A549 treated with AZD2906 at 1 μM for 4 hours (cell line): ENCODE measurements around the gene ANAPC1. TPM values are rescaled to one million over a fixed set of nuclear protein-coding genes. Genes with fewer than 3 reads are reported as not detected.

Source experiments
- total RNA-seq: library from RNA; stranded (reverse); fragments of 200-300 nt; extraction: Qiagen RNA extraction; gene quantifications from 5 replicates; pipeline ENCODE4 v1.2.3, GENCODE V29; 2022

Gene ANAPC1
- total RNA-seq = 23.4 to 39.9 TPM (median 27.6 TPM) in 5 replicates

GRCh38 chr2:111883661-111884591 lies at the start of gene ANAPC1:
Gene ANAPC1, minus strand, starts transcription at chr2:111884193. Its CDS starts 3,368 bp downstream, at chr2:111880825.

GRCh38 chr2:111897924-111898702 lies 14.1 kb upstream of the ANAPC1 start, which contains the start of gene MERTK:
Gene MERTK, plus strand, starts transcription at chr2:111898607. Its CDS starts 129 bp downstream, at chr2:111898736.

Other genes with a start within 250 kb of the ANAPC1 start
- 3.0 to 4.3 TPM (median 3.3 TPM) in 5 replicates for gene MERTK, start 14.4 kb upstream of the ANAPC1 start, total RNA-seq
- gene TMEM87B, start 171.1 kb upstream of the ANAPC1 start, total RNA-seq = 13.2 to 19.9 TPM (median 16.4 TPM) in 5 replicates